ENCODE data around the gene OSBPL8. TPM values are rescaled to one million over a fixed set of nuclear protein-coding genes. Genes with fewer than 3 reads are reported as not detected.

OSBPL8 gene, protein sequence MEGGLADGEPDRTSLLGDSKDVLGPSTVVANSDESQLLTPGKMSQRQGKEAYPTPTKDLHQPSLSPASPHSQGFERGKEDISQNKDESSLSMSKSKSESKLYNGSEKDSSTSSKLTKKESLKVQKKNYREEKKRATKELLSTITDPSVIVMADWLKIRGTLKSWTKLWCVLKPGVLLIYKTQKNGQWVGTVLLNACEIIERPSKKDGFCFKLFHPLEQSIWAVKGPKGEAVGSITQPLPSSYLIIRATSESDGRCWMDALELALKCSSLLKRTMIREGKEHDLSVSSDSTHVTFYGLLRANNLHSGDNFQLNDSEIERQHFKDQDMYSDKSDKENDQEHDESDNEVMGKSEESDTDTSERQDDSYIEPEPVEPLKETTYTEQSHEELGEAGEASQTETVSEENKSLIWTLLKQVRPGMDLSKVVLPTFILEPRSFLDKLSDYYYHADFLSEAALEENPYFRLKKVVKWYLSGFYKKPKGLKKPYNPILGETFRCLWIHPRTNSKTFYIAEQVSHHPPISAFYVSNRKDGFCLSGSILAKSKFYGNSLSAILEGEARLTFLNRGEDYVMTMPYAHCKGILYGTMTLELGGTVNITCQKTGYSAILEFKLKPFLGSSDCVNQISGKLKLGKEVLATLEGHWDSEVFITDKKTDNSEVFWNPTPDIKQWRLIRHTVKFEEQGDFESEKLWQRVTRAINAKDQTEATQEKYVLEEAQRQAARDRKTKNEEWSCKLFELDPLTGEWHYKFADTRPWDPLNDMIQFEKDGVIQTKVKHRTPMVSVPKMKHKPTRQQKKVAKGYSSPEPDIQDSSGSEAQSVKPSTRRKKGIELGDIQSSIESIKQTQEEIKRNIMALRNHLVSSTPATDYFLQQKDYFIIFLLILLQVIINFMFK
- total RNA-seq, result 10 to 100 TPM; 86.7 to 87.2 TPM

DNA sequence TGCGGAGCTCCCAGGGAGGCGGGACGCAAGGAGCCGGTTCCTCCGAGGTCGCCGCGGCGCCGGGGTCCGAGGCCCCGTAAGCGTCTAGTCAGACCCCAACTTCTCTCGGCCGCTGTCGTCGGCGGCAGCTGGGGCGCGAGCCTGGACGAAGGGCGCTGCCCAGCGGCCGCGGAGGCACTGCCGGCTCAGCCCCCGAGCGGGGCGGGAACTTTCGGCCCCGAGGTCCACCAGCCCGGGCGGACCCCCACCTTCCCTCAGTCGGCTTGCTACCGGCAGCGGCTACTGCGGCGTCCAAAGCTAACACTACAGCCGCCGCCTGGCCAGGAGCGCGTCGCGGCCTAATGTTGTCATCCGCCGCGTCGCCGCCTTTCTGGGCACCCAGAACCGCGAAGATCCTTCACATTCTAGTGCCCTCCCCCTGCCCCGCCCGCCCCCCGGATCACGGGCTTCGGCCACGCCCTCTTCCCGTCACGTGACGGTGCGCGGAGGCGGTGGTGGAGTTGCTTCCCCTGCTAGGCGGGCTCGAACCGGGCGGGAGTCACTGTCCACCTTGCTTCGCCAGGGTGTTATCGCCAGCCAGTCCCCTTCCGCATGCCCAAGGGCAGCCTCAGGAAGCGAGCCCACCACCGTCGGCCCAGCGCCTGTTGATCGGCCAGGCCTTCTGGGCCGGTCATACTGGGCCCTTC lies at the start of gene OSBPL8:
OSBPL8 (minus strand) TSS at position 372 of the 686 bp plus-strand sequence. CDS start 72,220 bp downstream, outside the sequence.
- ChIA-PET CTCF (interaction anchor here (0.8 to 1.5 kb wide), 3 partner anchors 27 to 103 kb away, joined by 3 to 4 read pairs (median 3); no protein-coding TSS in a partner anchor), POLR2A (interaction anchor here (0.6 to 1.9 kb wide), 5 partner anchors 9 to 1077 kb away, joined by 4 to 9 read pairs (median 6); no protein-coding TSS in a partner anchor)

DNA sequence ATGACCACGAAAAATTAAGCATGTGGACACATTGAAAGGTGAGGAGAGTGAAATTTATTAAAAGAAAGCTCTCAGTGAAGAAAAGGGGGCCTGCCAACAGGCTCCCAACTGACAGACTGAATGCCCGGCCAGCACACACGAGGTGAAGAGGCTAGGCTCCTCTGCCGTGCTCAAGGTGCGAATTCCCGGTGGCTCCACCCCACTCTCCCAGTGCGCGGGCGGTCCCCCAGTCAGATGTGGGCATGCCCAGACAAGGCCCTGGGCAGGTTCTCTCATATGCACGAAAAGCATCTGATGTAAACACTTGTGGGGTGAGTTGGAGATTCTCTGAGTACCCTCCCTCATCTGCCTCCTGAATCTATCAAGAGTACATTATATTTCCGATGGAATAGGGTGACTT lies 48.5 kb upstream of the OSBPL8 start:
- ChIA-PET POLR2A (no interaction called here), CTCF (no interaction called here)

DNA sequence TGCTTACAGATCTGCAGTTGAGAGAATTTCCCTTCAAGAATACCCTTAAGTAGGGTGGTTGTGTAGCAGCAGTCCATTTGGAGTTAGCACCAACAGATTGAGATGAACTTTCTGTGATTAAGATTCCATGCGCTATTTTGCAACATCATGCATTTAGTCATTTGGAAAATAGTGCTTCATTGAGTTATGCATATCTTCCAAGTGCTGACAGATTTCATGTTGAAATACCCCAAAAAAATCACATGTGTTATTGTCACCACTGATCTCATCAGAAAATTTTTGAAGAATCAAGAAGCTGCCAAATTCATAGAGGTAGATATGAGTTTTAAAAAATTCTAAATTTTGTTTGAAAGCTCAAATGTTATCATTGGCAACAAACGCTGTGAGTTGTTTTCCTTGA lies 35.5 kb upstream of the OSBPL8 start:
- CTCF ChIA-PET, result no interaction called here
- POLR2A ChIA-PET, result no interaction called here

DNA sequence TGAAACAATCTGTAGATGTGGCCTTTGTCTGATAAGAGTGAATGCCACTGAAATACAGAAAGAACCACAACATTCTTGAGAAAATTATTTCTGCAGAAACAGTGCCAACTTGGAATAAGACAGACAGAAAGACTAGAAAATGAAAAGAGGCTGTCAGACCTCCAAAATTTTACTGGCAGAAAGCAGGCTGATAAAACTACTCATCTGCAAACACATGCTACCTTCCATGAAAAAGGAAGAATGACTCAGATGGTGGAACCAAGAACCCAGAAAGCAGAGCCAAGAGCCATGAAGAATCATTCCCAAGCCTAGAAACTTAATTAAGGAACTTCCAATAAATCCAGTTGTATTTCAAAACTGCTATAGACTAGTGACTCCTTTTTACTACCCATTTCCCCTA lies 31.9 kb upstream of the OSBPL8 start:
- ChIA-PET POLR2A (no interaction called here), CTCF (no interaction called here)

DNA sequence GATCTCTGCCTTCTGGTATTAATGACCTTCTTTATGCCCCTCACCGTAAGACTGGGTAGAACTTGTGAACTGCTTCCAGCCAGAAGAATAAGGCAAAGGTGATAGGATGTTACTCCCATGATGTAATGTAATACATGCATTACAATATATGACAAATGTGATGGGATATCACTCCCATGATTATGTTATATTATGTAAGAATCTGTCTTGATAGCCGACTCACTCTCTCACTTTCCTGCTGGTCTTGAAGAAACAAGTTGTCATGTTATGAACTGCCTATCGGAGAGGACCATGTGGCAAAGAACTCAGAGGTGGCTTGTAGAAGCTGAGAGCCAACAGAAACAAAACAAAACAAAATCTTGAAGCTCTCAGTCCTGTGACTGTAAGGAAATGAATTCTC lies 30.6 kb upstream of the OSBPL8 start:
- POLR2A ChIA-PET, result no interaction called here
- CTCF ChIA-PET, result interaction anchor here (1.5 kb wide), 1 partner anchor 14 kb away, joined by 3 read pairs; no protein-coding TSS in a partner anchor

DNA sequence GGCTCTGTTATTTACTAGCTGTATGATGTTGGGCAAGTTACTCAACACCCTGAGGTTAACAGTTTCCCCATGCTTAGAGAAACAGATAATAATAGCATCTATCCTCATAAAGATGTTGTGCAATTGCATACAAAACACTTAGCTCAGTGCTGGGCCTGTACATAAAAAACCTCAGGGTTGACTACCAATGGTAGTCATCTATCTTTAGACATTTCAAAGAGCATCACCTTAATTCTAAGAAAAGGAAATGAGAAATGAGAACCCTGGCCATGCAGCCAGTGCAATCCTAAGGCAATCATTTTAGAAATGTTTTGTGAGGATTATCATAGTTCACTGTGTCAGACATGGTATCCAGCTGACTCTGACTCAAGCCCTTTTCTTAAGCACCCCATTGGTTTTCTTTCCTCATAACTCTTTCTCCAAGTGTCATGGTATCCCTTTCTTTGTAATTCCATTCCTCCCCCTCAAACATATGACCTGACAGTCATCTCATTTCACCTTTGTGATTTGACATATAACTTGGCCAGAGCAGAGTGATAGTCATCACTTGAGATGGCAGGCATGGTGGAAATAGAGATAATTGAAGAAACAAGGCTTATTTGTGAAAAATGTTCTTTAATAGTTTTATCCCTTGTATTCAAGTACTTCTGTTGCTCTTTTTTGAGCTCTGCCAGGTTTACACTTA lies 29.5 kb upstream of the OSBPL8 start:
- CTCF ChIA-PET, result interaction anchor here (0.7 to 1.5 kb wide), 3 partner anchors 15 to 332 kb away, joined by 3 read pairs; no protein-coding TSS in a partner anchor
- POLR2A ChIA-PET, result interaction anchor here (0.9 kb wide), 1 partner anchor 29 kb away, joined by 4 read pairs; the partner anchor contains the start of gene OSBPL8

DNA sequence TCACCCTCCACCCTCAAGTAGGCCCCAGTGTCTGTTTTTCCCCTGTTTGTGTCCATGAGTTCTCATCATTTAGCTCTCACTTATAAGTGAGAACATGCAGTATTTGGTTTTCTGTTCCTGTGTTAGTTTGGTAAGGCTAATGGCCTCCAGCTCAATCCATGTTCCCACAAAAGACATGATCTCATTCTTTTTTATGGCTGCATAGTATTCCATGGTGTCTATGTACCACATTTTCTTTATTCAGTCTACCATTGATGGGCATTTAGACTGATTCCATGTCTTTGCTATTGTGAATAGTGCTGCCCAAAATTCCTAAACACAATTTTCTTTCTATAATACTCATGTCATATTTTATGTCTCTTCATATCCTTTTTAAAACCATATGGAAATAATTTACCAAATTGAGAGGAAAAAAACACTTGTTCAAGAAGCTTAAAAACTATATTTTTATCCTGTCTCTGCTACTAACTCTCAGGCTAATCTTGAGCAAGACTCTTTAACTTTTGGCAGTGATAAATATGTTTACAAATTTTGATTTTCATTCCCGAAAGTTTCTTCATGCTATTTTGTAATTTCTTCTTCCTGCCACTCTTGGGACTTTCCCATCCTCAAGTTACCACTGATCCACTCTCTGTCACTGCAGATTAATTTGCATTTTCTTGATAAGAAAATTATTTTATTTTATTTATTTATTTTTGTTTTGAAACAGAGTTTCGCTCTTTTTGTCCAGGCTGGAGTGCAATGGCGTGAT lies 28.0 kb upstream of the OSBPL8 start:
- ChIA-PET POLR2A (no interaction called here), CTCF (no interaction called here)

DNA sequence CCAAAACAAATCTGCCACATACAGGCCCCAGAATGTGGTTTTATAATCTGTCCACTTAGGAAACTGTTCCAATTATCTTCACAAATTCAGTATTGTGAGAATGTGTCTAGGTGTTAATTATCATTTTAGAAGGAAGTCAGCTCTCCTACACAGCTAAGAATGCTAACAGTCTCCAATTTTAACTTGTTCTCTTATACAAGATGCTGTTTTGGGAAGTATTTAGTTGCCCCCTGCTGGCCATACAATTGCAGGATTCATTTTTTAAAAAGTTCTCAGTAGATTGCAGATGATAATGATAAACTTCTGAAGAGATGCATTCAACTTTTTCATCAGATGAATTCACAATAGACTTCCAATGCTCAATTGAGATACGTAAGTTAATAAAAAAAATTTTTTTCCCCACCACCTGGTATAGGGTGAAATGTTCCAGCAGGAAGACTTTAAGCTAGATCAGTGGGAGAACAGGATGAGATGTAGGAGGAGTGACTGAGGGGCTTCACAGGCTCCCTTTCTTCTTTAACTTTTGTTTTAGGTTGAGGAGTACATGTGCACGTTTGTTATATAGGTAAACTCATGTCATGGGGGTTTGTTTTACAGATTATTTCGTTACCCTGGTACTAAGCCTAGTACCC lies 27.3 kb upstream of the OSBPL8 start:
- POLR2A ChIA-PET, result no interaction called here
- CTCF ChIA-PET, result interaction anchor here (0.6 to 1.5 kb wide), 3 partner anchors 10 to 637 kb away, joined by 3 to 6 read pairs (median 4); partner anchors contain the start of gene OSBPL8

DNA sequence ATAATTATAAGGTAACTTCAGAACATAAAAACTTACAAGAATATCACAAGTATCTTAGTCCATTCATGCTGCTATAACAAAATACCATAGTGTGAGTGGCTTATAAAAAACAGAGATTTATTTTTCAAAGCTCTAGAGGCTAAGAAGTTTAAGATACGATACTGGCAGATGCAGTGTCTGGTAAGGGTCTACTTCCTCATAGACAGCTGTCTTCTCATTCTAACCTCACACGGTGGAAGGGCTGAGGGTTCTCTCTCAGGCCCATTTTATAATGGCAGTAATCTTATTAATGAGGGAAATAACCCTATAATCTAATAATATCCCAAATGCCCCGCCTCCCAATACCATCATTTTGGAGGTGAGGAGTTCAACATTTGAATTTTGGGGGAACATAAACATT lies 23.7 kb upstream of the OSBPL8 start:
- CTCF ChIA-PET, result no interaction called here
- POLR2A ChIA-PET, result interaction anchor here (0.6 kb wide), 1 partner anchor 422 kb away, joined by 4 read pairs; no protein-coding TSS in a partner anchor

DNA sequence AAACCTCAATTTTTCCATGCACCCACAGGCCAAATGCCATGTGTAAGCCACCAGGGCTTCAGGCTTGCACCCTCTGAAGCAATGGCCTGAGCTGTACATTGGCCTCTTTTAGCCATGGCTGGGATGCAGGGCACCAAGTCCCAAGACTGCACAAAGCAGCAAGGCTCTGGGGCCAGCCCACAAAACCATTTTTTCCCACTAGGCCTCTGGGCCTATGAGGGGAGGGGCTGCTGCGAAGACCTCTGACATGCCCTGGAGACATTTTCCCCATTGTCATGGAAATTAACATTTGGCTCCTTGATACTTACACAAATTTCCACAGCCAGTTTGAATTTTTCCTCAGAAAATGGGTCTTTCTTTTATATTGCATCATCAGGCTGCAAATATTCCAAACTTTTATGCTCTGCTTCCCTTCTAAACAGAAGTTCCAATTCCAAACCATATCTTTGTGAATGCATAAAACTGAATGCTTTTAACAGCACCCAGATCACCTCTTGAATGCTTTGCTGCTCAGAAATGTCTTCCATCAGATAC lies 14.3 kb upstream of the OSBPL8 start:
- POLR2A ChIA-PET, result no interaction called here
- CTCF ChIA-PET, result no interaction called here

DNA sequence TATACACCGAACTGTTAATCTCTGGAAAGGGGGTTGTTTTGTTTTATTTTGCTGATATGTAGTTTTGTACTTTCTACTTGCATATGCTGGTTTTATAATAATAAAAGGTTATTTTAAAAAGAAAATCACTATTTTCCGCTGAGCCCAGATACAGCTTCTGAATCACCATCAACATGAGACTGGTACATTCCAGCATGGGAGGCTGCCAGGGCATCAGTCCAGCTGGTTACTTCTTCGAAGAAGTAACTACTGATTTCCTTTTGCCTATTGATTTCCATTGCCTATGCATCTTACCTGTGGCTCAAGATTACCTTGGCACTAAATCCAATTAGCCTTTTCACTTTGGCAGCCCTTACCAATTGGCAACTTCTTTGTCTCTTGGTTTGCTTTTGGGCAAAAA lies 11.7 kb upstream of the OSBPL8 start:
- POLR2A ChIA-PET, result no interaction called here
- CTCF ChIA-PET, result no interaction called here

DNA sequence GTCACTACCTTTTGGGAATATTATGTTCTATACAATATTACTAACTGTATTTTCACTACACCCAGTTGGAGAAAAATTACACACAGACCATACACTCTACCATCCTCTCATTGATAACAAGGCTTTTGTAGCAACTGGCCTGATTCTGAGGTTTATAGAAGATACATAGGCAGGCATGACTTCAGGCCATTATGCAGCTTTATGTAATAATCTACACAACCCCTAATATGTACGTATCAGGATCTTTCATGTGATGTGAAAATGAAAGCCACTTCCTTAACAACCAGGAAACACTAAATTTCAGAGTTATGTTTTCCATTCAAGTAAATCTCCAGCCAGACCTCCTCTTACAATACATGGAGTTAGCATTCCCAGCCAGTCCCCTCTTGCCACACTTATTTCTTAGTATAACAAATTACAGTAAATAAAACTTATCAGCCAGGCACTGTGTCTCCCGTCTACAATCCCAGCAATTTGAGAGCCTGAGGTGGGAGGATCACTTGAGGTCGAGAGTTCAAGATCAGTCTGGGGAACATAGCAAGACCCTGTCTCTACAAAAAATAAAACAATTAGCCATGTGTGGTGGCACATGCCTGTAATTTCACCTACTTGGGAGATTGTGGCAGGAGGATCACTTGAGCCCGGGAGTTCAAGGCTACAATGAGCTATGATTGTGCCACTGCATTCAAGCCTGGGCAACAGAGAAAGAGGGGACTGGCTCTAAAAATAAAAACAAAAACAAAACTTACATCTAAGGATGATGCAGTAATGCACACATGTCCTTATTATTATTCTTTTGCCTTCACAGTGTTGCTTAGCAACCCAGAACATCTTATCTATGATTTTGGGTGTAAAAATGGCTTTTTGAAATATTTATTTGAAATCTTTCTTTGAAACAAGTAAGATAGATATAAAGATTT lies 10.4 kb upstream of the OSBPL8 start:
- ChIA-PET CTCF (interaction anchor here (1.0 kb wide), 1 partner anchor 15 kb away, joined by 3 read pairs; no protein-coding TSS in a partner anchor), POLR2A (no interaction called here)

DNA sequence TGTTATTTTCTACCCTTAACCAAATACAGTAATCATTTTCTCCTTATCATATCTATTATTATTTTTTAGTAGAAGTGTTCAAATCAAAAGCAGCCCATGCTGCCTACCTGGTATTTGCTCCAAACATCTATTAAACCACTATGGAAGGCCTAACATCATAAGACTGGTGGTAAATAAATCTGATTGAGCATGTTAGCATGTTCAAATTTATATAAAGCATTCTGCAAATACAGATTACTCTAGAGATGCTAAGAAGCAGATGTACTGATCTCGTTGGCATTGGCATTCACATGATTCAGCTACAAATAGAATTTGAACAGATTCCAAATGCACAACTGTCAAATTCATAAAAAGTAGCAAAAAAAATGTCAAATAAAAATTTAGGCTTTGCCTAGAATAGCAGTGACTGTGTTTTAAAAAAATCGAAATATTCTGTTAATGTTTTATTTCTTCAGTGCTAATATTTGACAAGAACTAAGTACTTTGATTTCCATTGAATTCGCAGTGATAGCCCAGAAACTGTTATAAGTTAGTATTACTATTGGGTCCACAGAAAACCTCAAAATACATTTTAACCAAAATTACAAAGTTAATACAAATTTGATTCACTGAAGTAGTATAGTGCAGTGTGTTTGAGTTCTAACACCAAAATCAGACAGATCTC lies 9.4 kb upstream of the OSBPL8 start:
- POLR2A ChIA-PET, result no interaction called here
- CTCF ChIA-PET, result no interaction called here

DNA sequence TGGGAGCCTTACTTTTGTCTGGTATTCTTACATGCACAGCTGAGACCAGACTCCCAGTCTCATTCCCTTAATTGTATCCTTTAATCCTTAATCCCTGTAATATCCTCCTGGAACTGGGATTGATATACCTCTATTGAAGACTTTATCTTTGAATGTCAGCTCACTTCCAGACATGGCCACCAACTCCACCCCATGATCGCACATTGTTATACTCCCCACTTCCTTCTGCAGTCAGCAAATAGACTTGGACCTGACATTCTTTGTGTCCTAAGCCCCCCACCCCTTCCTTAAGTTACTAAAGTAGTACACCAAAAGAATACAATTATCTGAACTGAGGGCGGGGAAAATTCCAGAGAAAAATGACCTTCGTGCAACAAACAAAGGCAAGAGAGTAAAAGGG lies 8.6 kb upstream of the OSBPL8 start:
- ChIA-PET CTCF (no interaction called here), POLR2A (no interaction called here)

DNA sequence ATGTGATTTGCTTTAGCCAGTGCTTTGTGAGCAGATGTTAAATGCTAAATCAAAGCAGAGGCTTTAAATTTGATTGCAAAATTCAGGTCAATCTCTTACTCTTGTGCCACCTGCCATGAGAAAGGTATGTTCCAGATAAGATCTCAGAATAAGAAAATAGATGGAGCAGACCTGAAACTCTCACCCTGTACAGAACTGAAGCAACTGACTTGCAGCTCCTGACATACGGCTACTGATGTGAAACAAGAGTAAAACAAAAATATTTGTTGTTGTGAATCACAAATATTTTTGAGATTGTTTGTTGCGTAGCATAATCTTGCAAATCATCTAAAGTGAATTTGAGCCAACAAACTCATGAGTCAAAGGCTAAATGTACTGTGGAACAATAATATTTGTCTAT lies 3.5 kb upstream of the OSBPL8 start:
- POLR2A ChIA-PET, result no interaction called here
- CTCF ChIA-PET, result no interaction called here

DNA sequence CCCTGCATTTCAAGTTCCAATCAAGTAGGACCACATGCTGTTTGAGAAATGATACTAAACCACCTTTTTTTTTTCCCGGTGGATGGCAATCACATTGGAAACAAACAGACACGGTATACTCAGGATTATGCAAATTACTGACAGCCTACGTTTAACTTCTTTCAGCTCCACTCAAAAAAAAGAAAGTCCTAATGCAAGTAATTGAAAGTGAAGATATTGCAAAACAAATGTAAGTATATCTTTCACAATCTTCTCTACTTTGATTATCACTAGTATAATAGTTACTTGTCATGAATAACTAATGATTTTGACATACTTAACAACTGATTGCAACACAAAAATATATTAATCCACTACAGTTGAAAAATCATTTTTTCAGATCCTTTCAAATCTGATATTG lies 2.6 kb upstream of the OSBPL8 start:
- CTCF ChIA-PET, result no interaction called here
- POLR2A ChIA-PET, result no interaction called here

Data from activated CD8-positive, alpha-beta memory T cell treated with anti-CD3 and anti-CD28 coated beads for 36 hours (primary cell).